B cell (primary cell): ENCODE data around the gene MYPOP.

Experiments
- EZH2 ChIP-seq: IDR thresholded peaks from 2 replicates; pipeline ENCODE4 v1.6.1; 2012; ENCODE audit warnings: borderline replicate concordance, low read depth, mild to moderate bottlenecking, moderate library complexity, low read length; ENCODE audit not compliant: insufficient read depth, poor library complexity, severe bottlenecking
- TF ChIP-seq, protein P1 (sequence below): fragments of 200-600 bp; IDR thresholded peaks from one replicate; pipeline ENCODE4 v1.8.0; 2022; ENCODE audit warnings: antibody characterized with exemption, mild to moderate bottlenecking

DNA sequence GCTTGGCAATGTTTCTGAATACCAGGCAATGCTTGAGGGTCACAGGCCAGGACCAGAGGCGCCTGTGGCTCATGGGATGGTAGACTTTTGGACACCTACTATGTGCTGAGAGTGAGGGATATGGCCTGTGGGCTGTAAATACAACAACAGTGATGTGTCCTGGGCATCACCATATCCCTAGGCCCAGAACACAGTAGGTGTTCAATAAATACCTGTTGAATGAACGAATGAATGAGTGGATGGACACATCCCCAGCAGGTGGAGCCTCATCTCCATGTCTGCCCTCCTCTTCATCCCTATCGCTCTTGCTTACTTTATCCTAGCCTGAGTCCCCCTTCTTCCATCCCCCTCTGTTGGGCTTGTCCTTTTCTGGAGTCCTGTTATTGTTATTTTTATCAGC, 28.6 kb upstream of the MYPOP start:
- TF ChIP-seq, protein P1, sequence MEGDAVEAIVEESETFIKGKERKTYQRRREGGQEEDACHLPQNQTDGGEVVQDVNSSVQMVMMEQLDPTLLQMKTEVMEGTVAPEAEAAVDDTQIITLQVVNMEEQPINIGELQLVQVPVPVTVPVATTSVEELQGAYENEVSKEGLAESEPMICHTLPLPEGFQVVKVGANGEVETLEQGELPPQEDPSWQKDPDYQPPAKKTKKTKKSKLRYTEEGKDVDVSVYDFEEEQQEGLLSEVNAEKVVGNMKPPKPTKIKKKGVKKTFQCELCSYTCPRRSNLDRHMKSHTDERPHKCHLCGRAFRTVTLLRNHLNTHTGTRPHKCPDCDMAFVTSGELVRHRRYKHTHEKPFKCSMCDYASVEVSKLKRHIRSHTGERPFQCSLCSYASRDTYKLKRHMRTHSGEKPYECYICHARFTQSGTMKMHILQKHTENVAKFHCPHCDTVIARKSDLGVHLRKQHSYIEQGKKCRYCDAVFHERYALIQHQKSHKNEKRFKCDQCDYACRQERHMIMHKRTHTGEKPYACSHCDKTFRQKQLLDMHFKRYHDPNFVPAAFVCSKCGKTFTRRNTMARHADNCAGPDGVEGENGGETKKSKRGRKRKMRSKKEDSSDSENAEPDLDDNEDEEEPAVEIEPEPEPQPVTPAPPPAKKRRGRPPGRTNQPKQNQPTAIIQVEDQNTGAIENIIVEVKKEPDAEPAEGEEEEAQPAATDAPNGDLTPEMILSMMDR: no peak
- TF ChIP-seq EZH2: no peak
